WTC11 (cell line): ENCODE measurements around the gene SORL1. TPM values are rescaled to one million over a fixed set of nuclear protein-coding genes. Genes with fewer than 3 reads are reported as not detected.

ENCODE experiments used
- ATAC-seq: fragments of 200-7000 bp; cut with Tn5 transposase; 2 replicates; pipeline ENCODE4 v1.10.0; 2021; ENCODE audit warnings: mild to moderate bottlenecking, moderate library complexity
- CTCF ChIA-PET: fragments of 300-600 bp; sonication (Branson Sonifier 250); formaldehyde crosslinking; loops from one replicate; lab custom pipeline; 2021; ENCODE audit warnings: antibody characterized with exemption; lab: Charles Lee
- POLR2A ChIA-PET: fragments of 350-600 bp; sonication (Branson Sonifier 250); formaldehyde crosslinking; loops from one replicate; lab custom pipeline; 2021; ENCODE audit warnings: antibody characterized with exemption; lab: Charles Lee
- DNase-seq: peaks from one replicate; pipeline ENCODE4 v3.0.0; 2021; ENCODE audit warnings: low spot score
- H3K27ac Mint-ChIP-seq: 2 replicates; pipeline ENCODE4 v1.8.0; 2021; ENCODE audit warnings: mixed read lengths
- H3K27me3 Mint-ChIP-seq: 2 replicates; pipeline ENCODE4 v1.8.0; 2021; ENCODE audit warnings: low read depth, mild to moderate bottlenecking, moderate library complexity, mixed read lengths
- H3K36me3 Mint-ChIP-seq: 2 replicates; pipeline ENCODE4 v1.8.0; 2021; ENCODE audit warnings: mixed read lengths
- H3K4me1 Mint-ChIP-seq: 2 replicates; pipeline ENCODE4 v1.8.0; 2022; ENCODE audit warnings: mixed read lengths
- H3K4me3 Mint-ChIP-seq: 2 replicates; pipeline ENCODE4 v1.8.0; 2021; ENCODE audit warnings: mild to moderate bottlenecking, moderate library complexity, mixed read lengths
- H3K9me3 Mint-ChIP-seq: 2 replicates; pipeline ENCODE4 v1.8.0; 2021; ENCODE audit warnings: mixed read lengths
- CBFB ChIP-seq: sonication (generic); formaldehyde crosslinking; IDR thresholded peaks from 2 replicates; pipeline ENCODE4 v1.8.1; 2022; ENCODE audit warnings: mild to moderate bottlenecking, low read depth, missing genetic modification reagents
- ELF4 ChIP-seq: sonication (generic); formaldehyde crosslinking; IDR thresholded peaks from 2 replicates; pipeline ENCODE4 v1.8.1; 2022; ENCODE audit warnings: low read depth, mild to moderate bottlenecking, moderate library complexity, missing genetic modification reagents
- EMX1 ChIP-seq: fragments of 250-450 bp; sonication (Bioruptor Pico); IDR thresholded peaks from 2 replicates; pipeline ENCODE4 v1.8.0; 2021; ENCODE audit warnings: mild to moderate bottlenecking
- FOXJ3 ChIP-seq: sonication (generic); formaldehyde crosslinking; IDR thresholded peaks from 2 replicates; pipeline ENCODE4 v1.9.0; 2021; ENCODE audit warnings: missing genetic modification reagents, mild to moderate bottlenecking, borderline replicate concordance
- FOXP1 ChIP-seq: sonication (generic); formaldehyde crosslinking; IDR thresholded peaks from 2 replicates; pipeline ENCODE4 v1.8.0; 2022; ENCODE audit warnings: missing genetic modification reagents, mild to moderate bottlenecking, moderate library complexity, borderline replicate concordance
- HMGXB4 ChIP-seq: sonication (generic); formaldehyde crosslinking; IDR thresholded peaks from 2 replicates; pipeline ENCODE4 v1.8.1; 2023; ENCODE audit warnings: mild to moderate bottlenecking, moderate library complexity, missing genetic modification reagents
- IRF2 ChIP-seq: sonication (generic); formaldehyde crosslinking; IDR thresholded peaks from 2 replicates; pipeline ENCODE4 v1.8.0; 2022; ENCODE audit warnings: low read depth, missing genetic modification reagents, borderline replicate concordance
- KAT7 ChIP-seq: sonication (generic); formaldehyde crosslinking; IDR thresholded peaks from 2 replicates; pipeline ENCODE4 v1.8.1; 2023; ENCODE audit warnings: missing genetic modification reagents, mild to moderate bottlenecking, borderline replicate concordance
- MLX ChIP-seq: sonication (generic); formaldehyde crosslinking; IDR thresholded peaks from 2 replicates; pipeline ENCODE4 v1.8.1; 2023; ENCODE audit warnings: mild to moderate bottlenecking, missing genetic modification reagents, moderate library complexity
- NFE2L1 ChIP-seq: sonication (generic); formaldehyde crosslinking; IDR thresholded peaks from 2 replicates; pipeline ENCODE4 v1.8.1; 2023; ENCODE audit warnings: missing genetic modification reagents
- NFYB ChIP-seq: sonication (generic); formaldehyde crosslinking; conservative IDR thresholded peaks from 2 replicates; pipeline ENCODE4 v1.8.0; 2022; ENCODE audit warnings: low read depth, missing genetic modification reagents
- SP1 ChIP-seq: sonication (generic); formaldehyde crosslinking; conservative IDR thresholded peaks from 2 replicates; pipeline ENCODE4 v1.8.1; 2022; ENCODE audit warnings: missing genetic modification reagents
- STAT6 ChIP-seq: sonication (generic); formaldehyde crosslinking; conservative IDR thresholded peaks from 2 replicates; pipeline ENCODE4 v1.8.1; 2023; ENCODE audit warnings: mild to moderate bottlenecking, low read depth, missing genetic modification reagents, moderate library complexity
- TEAD4 ChIP-seq: sonication (generic); formaldehyde crosslinking; IDR thresholded peaks from 2 replicates; pipeline ENCODE4 v1.8.0; 2022; ENCODE audit warnings: mild to moderate bottlenecking, missing genetic modification reagents
- TP53 ChIP-seq: sonication (generic); formaldehyde crosslinking; IDR thresholded peaks from 2 replicates; pipeline ENCODE4 v1.8.1; 2023; ENCODE audit warnings: mild to moderate bottlenecking, missing genetic modification reagents
- ZNF138 ChIP-seq: sonication (generic); formaldehyde crosslinking; conservative IDR thresholded peaks from 2 replicates; pipeline ENCODE4 v1.8.1; 2022; ENCODE audit warnings: mild to moderate bottlenecking, moderate library complexity, missing genetic modification reagents
- total RNA-seq: library from RNA; stranded (reverse); gene quantifications from 3 replicates; pipeline ENCODE4 v1.2.3, GENCODE V29; 2021
- TF ChIP-seq, protein P1 (sequence below): sonication (generic); formaldehyde crosslinking; IDR thresholded peaks from 2 replicates; pipeline ENCODE4 v1.8.1; 2023; ENCODE audit warnings: mild to moderate bottlenecking, missing genetic modification reagents, moderate library complexity
- TF ChIP-seq, protein P2 (sequence below): sonication (generic); formaldehyde crosslinking; IDR thresholded peaks from 2 replicates; pipeline ENCODE4 v1.8.0; 2022; ENCODE audit warnings: missing genetic modification reagents
- TF ChIP-seq, protein P3 (sequence below): sonication (generic); formaldehyde crosslinking; IDR thresholded peaks from 2 replicates; pipeline ENCODE4 v1.8.1; 2022; ENCODE audit warnings: mild to moderate bottlenecking, moderate library complexity, missing genetic modification reagents

The SORL1 gene
- total RNA-seq, 1 experiment from 2014 or later, result 87.1 TPM

DNA sequence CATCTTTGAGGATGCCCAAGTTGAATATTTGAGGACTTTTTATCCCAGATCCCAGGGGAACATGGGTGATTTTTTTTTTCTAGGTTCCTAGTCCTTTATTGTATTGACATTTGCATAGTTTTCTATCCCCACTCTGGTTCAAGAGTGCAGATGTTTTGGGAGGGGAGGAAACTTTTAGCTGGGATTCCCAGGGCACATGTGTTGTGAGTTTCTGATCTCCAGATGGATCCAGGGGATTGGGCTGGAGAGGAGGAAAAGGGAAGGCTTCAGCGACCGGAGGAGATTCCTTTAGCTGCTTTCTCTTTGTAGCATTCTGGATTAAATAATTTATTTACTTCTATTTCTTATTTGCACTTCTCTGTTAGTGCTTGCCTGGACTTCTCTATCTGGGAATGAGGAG, 15.4 kb downstream of the SORL1 start:
- peaks cover 75% of the 10 kb centered on the region for H3K4me1 Mint-ChIP-seq
- no peak for TF ChIP-seq EMX1 (CRISPR knock-in tag)
- no peak for TF ChIP-seq IRF2 (CRISPR knock-in tag)
- TF ChIP-seq KAT7 (CRISPR knock-in tag), result no peak
- TF ChIP-seq MLX (CRISPR knock-in tag), result no peak
- TF ChIP-seq NFYB (CRISPR knock-in tag), result no peak
- TF ChIP-seq HMGXB4 (CRISPR knock-in tag), result no peak
- no peak for TF ChIP-seq ZNF138 (CRISPR knock-in tag)
- no peak for TF ChIP-seq ELF4 (CRISPR knock-in tag)
- TF ChIP-seq, all 79 proteins: peak for 0
- Mint-ChIP-seq H3K27ac (peak overlapping the region; percentile 64), H3K27me3 (no peaks in the 10 kb centered on the region), H3K9me3 (no peaks in the 10 kb centered on the region), H3K4me3 (peak overlapping the region; percentile 11), H3K36me3 (peaks cover 13% of the 10 kb centered on the region)
- ATAC-seq, result no peak
- DNase-seq, result no peak
- CTCF ChIA-PET, result interaction anchor here (0.6 to 1.2 kb wide), 8 partner anchors 8 to 517 kb away, joined by 3 to 6 read pairs (median 3); partner anchors contain the start of gene SORL1-AS1
- POLR2A ChIA-PET, result interaction anchor here (0.9 to 1.5 kb wide), 2 partner anchors 15 to 26 kb away, joined by 3 to 4 read pairs; partner anchors contain the start of genes SORL1 and SORL1-AS1

- Mint-ChIP-seq H3K4me1 (peaks cover 74% of the 10 kb centered on the region), H3K4me3 (peak overlapping the region; percentile 4; the same call in 1 of the 2 replicates), H3K36me3 (peaks cover 16% of the 10 kb centered on the region), H3K27ac (peak overlapping the region; percentile 54), H3K9me3 (no peaks in the 10 kb centered on the region), H3K27me3 (no peaks in the 10 kb centered on the region)
- TF ChIP-seq CBFB (no peak), NFE2L1 (no peak), FOXJ3 (CRISPR knock-in tag) (no peak), FOXP1 (no peak)
- no peak for DNase-seq
- CTCF ChIA-PET, result interaction anchor here (0.9 to 1.2 kb wide), 4 partner anchors 14 to 273 kb away, joined by 3 read pairs; partner anchors contain the start of gene SORL1-AS1
- POLR2A ChIA-PET, result interaction anchor here (0.5 to 0.9 kb wide), 2 partner anchors 21 to 26 kb away, joined by 3 read pairs; no protein-coding TSS in a partner anchor
- no peak for ATAC-seq
Measured at GRCh38 chr11:121467965-121468364, 15.9 kb downstream of the SORL1 start.

DNA sequence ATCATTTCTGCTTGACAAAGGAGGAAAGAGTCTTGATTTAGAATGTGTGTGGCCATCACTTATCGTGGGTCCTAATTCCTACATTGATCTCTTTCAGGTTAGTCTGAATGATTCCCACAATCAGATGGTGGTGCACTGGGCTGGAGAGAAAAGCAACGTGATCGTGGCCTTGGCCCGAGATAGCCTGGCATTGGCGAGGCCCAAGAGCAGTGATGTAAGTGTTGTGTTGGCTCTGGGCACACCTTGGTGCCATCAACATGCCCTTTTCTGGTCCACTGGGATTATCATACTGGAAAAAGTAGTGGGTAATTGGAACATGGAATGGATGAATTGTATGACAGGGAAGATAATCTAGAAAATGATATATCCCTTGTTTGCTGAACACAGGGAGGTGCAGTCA, 17.8 kb downstream of the SORL1 start:
- ATAC-seq (no peak), DNase-seq (no peak)
- ChIA-PET POLR2A (no interaction called here), CTCF (no interaction called here)
- no peak overlapping the region for H3K4me3 Mint-ChIP-seq
- H3K4me1 Mint-ChIP-seq, result peaks cover 70% of the 10 kb centered on the region
- no peak for TF ChIP-seq TP53
- no peak for TF ChIP-seq ELF4 (CRISPR knock-in tag)
- TF ChIP-seq STAT6, result no peak
- TF ChIP-seq TEAD4, result no peak
- no peak for TF ChIP-seq SP1
- TF ChIP-seq, protein P1, sequence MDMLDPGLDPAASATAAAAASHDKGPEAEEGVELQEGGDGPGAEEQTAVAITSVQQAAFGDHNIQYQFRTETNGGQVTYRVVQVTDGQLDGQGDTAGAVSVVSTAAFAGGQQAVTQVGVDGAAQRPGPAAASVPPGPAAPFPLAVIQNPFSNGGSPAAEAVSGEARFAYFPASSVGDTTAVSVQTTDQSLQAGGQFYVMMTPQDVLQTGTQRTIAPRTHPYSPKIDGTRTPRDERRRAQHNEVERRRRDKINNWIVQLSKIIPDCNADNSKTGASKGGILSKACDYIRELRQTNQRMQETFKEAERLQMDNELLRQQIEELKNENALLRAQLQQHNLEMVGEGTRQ (CRISPR knock-in tag), result no peak
- no peak for TF ChIP-seq MLX (CRISPR knock-in tag)
- TF ChIP-seq, protein P2, sequence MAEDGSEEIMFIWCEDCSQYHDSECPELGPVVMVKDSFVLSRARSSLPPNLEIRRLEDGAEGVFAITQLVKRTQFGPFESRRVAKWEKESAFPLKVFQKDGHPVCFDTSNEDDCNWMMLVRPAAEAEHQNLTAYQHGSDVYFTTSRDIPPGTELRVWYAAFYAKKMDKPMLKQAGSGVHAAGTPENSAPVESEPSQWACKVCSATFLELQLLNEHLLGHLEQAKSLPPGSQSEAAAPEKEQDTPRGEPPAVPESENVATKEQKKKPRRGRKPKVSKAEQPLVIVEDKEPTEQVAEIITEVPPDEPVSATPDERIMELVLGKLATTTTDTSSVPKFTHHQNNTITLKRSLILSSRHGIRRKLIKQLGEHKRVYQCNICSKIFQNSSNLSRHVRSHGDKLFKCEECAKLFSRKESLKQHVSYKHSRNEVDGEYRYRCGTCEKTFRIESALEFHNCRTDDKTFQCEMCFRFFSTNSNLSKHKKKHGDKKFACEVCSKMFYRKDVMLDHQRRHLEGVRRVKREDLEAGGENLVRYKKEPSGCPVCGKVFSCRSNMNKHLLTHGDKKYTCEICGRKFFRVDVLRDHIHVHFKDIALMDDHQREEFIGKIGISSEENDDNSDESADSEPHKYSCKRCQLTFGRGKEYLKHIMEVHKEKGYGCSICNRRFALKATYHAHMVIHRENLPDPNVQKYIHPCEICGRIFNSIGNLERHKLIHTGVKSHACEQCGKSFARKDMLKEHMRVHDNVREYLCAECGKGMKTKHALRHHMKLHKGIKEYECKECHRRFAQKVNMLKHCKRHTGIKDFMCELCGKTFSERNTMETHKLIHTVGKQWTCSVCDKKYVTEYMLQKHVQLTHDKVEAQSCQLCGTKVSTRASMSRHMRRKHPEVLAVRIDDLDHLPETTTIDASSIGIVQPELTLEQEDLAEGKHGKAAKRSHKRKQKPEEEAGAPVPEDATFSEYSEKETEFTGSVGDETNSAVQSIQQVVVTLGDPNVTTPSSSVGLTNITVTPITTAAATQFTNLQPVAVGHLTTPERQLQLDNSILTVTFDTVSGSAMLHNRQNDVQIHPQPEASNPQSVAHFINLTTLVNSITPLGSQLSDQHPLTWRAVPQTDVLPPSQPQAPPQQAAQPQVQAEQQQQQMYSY, result no peak
- TF ChIP-seq, protein P3, sequence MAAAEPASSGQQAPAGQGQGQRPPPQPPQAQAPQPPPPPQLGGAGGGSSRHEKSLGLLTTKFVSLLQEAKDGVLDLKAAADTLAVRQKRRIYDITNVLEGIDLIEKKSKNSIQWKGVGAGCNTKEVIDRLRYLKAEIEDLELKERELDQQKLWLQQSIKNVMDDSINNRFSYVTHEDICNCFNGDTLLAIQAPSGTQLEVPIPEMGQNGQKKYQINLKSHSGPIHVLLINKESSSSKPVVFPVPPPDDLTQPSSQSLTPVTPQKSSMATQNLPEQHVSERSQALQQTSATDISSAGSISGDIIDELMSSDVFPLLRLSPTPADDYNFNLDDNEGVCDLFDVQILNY, result no peak
- H3K9me3 Mint-ChIP-seq, result no peaks in the 10 kb centered on the region
- peak overlapping the region; percentile 42; the same call in 1 of the 2 replicates for H3K27ac Mint-ChIP-seq
- H3K27me3 Mint-ChIP-seq, result no peaks in the 10 kb centered on the region
- H3K36me3 Mint-ChIP-seq, result peaks cover 21% of the 10 kb centered on the region
